HepG2 (cell line): ENCODE data around the gene AGTRAP. TPM values are rescaled to one million over a fixed set of nuclear protein-coding genes. Genes with fewer than 3 reads are reported as not detected.

ENCODE experiments used
- ATAC-seq: fragments of 200-7000 bp; cut with Tn5 transposase; 3 replicates; pipeline ENCODE4 v1.9.1; 2020; ENCODE audit warnings: mild to moderate bottlenecking, moderate library complexity
- BruUV-seq: library from RNA; stranded (reverse); fragments of 400-500 nt; replicated peaks from 2 replicates; lab custom pipeline; 2021; lab: Mats Ljungman, UMichigan
- CTCF ChIA-PET: fragments of 300-600 bp; formaldehyde crosslinking; extraction: SDS; loops from one replicate; lab custom pipeline; 2021; ENCODE audit warnings: low total read pairs, inconsistent platforms, low intra/inter-chr PET ratio; lab: Yijun Ruan, JAX
- POLR2A ChIA-PET: fragments of 350-600 bp; sonication (Branson Sonifier 250); formaldehyde crosslinking; loops from one replicate; lab custom pipeline; 2020; ENCODE audit warnings: antibody characterized with exemption, inconsistent platforms; lab: Yijun Ruan, JAX
- DNase-seq: peaks from one replicate; pipeline ENCODE4 v3.0.0-alpha.2; 2015; ENCODE audit warnings: low spot score
- FAIRE-seq: peaks from 3 replicates; lab custom pipeline; 2011; peaks lifted over from hg19 to GRCh38; lab: Jason Lieb, UNC
- H2AFZ ChIP-seq: one replicate; pipeline ENCODE4 v1.6.1; 2011; ENCODE audit warnings: low read length, inconsistent platforms
- H3K27ac ChIP-seq: fragments of 300-600 bp; 3 replicates; pipeline ENCODE4 v1.8.0; 2011; ENCODE audit warnings: mixed run types, mild to moderate bottlenecking, mixed read lengths, low read length, inconsistent platforms; ENCODE audit not compliant: insufficient read depth; ENCODE audit errors: extremely low read length
- H3K27me3 ChIP-seq, 2 experiments: fragments of 200-600 bp in 1 of 2; 2 replicates in 1 of 2; 3 replicates in 1 of 2; pipeline versions ENCODE4 v1.6.0 to v1.8.0; 2011; ENCODE audit warnings: low read length in 2 of 2, mild to moderate bottlenecking in 2 of 2, moderate library complexity in 2 of 2, inconsistent platforms in 1 of 2; ENCODE audit not compliant: insufficient read depth in 2 of 2, control insufficient read depth in 1 of 2
- H3K36me3 ChIP-seq, 2 experiments: fragments of 200-600 bp in 1 of 2; replicated peaks in 1 of 2; 2 replicates in 1 of 2; 3 replicates in 1 of 2; pipeline versions ENCODE4 v1.5.1 to v1.8.0; 2011; ENCODE audit warnings: low read length in 2 of 2, inconsistent platforms in 1 of 2; ENCODE audit not compliant: insufficient read depth in 2 of 2, control insufficient read depth in 1 of 2
- H3K4me1 ChIP-seq: 2 replicates; pipeline ENCODE4 v1.5.1; 2012; ENCODE audit warnings: low read length, inconsistent platforms; ENCODE audit not compliant: insufficient read depth
- H3K4me2 ChIP-seq: 2 replicates; pipeline ENCODE4 v1.6.0; 2011; ENCODE audit warnings: low read depth, low read length, inconsistent platforms
- H3K4me3 ChIP-seq, 3 experiments: fragments of 200-600 bp in 1 of 3; sonication (generic), shearing (Covaris generic) in 1 of 3; replicated peaks in 1 of 3; 2 replicates each; pipeline ENCODE4 v1.5.1; 2011 to 2016; ENCODE audit warnings: low read length in 3 of 3, inconsistent platforms in 2 of 3, low read depth in 2 of 3, mild to moderate bottlenecking in 2 of 3, control low read depth in 1 of 3, mixed read lengths in 1 of 3; ENCODE audit not compliant: insufficient read depth in 1 of 3
- H3K79me2 ChIP-seq: one replicate; pipeline ENCODE4 v1.6.1; 2011; ENCODE audit warnings: low read length, inconsistent platforms; ENCODE audit not compliant: insufficient read depth
- H3K9ac ChIP-seq: 2 replicates; pipeline ENCODE4 v1.6.0; 2011; ENCODE audit warnings: mild to moderate bottlenecking, low read depth, low read length, inconsistent platforms; ENCODE audit not compliant: insufficient read depth
- H3K9me3 ChIP-seq: 2 replicates; pipeline ENCODE4 v1.5.1; 2012; ENCODE audit warnings: mild to moderate bottlenecking, low read length
- H4K20me1 ChIP-seq: 2 replicates; pipeline ENCODE4 v1.6.0; 2011; ENCODE audit warnings: inconsistent platforms, mild to moderate bottlenecking, low read length, moderate library complexity; ENCODE audit not compliant: insufficient read depth
- ATF7 ChIP-seq, 2 experiments: fragments of 450-650 bp in 1 of 2; sonication (generic) in 1 of 2; formaldehyde crosslinking in 1 of 2; IDR thresholded peaks; 2 replicates each; pipeline versions ENCODE4 v1.4.0 to v1.6.1; 2016 to 2020; ENCODE audit warnings: antibody characterized with exemption in 1 of 2, mild to moderate bottlenecking in 1 of 2, missing genetic modification reagents in 1 of 2
- CEBPB ChIP-seq: IDR thresholded peaks from 2 replicates; pipeline ENCODE4 v1.6.1; 2011; ENCODE audit warnings: low read depth, low read length, improper control_type of control experiment, borderline replicate concordance
- CEBPG ChIP-seq: IDR thresholded peaks from 2 replicates; pipeline ENCODE4 v1.6.1; 2016
- HDAC6 ChIP-seq: fragments of 200-600 bp; sonication (generic); IDR thresholded peaks from 2 replicates; pipeline ENCODE4 v1.7.0; 2017; ENCODE audit warnings: mild to moderate bottlenecking, antibody characterized with exemption, low read length, low read depth
- HNF4A ChIP-seq: sonication (generic); formaldehyde crosslinking; IDR thresholded peaks from 2 replicates; pipeline ENCODE4 v1.4.0; 2020; ENCODE audit warnings: missing genetic modification reagents
- KDM6A ChIP-seq: IDR thresholded peaks from 2 replicates; pipeline ENCODE4 v1.6.1; 2016; ENCODE audit warnings: low read depth
- LCORL ChIP-seq, 2 experiments: fragments of 450-650 bp in 1 of 2; sonication (generic) in 1 of 2; formaldehyde crosslinking in 1 of 2; IDR thresholded peaks; 2 replicates each; pipeline versions ENCODE4 v1.5.0 to v1.6.1; 2017 to 2020; ENCODE audit warnings: antibody characterized with exemption in 1 of 2, missing genetic modification reagents in 1 of 2
- MBNL3 ChIP-seq: fragments of 250-450 bp; sonication (Bioruptor Pico); conservative IDR thresholded peaks from 2 replicates; pipeline ENCODE4 v1.8.0; 2022; ENCODE audit warnings: mild to moderate bottlenecking, inconsistent platforms
- NFRKB ChIP-seq: fragments of 450-650 bp; IDR thresholded peaks from 2 replicates; pipeline ENCODE4 v1.6.1; 2017
- PHF21A ChIP-seq: sonication (generic); formaldehyde crosslinking; IDR thresholded peaks from 2 replicates; pipeline ENCODE4 v1.5.0; 2020; ENCODE audit warnings: mild to moderate bottlenecking, missing genetic modification reagents
- TBL1XR1 ChIP-seq: fragments of 150-350 bp; IDR thresholded peaks from 2 replicates; pipeline ENCODE4 v1.6.1; 2014; ENCODE audit warnings: borderline replicate concordance, low read length; ENCODE audit not compliant: partially characterized antibody
- ZMYM4 ChIP-seq: sonication (generic); formaldehyde crosslinking; IDR thresholded peaks from 2 replicates; pipeline ENCODE4 v1.8.1; 2023; ENCODE audit warnings: mild to moderate bottlenecking, missing genetic modification reagents
- ZNF629 ChIP-seq: sonication (generic); formaldehyde crosslinking; conservative IDR thresholded peaks from 2 replicates; pipeline ENCODE4 v1.5.0; 2020; ENCODE audit warnings: missing genetic modification reagents
- ZNF709 ChIP-seq: sonication (generic); formaldehyde crosslinking; IDR thresholded peaks from 2 replicates; pipeline ENCODE4 v1.5.0; 2020; ENCODE audit warnings: mild to moderate bottlenecking, missing genetic modification reagents
- ZNF768 ChIP-seq: sonication (generic); formaldehyde crosslinking; IDR thresholded peaks from 2 replicates; pipeline ENCODE4 v1.4.0; 2020; ENCODE audit warnings: missing genetic modification reagents
- WGBS: methylation state at CpG from one replicate; pipeline ENCODE4 v1.1.6; 2017; ENCODE audit warnings: low lambda C conversion rate; 5-methylcytosine and 5-hydroxymethylcytosine counted together
- in situ Hi-C: cut with HindIII; loops from 2 replicates; pipeline ENCODE4 v1.10.0; 2017; ENCODE audit warnings: low pct_unique_long_range_greater_than_20kb; ENCODE audit not compliant: extremely low pct_ligation_motif_present
- intact Hi-C: fragments of 100-400 bp; cut with micrococcal nuclease; formaldehyde crosslinking; loops from one replicate; pipeline ENCODE4 v1.10.0; 2022; ENCODE audit not compliant: unreplicated experiment
- polyA plus RNA-seq, 8 experiments: library from polyadenylated mRNA; depleted of rRNA in 3 of 8; stranded (reverse) in 7 of 8; unstranded in 1 of 8; fragments of >200 nt; fragmentation: Illumina TruSeq in 4 of 8; extraction: Trizol in 4 of 8; gene quantifications; 2 replicates each; pipeline versions ENCODE4 v1.2.1 to v1.2.3, GENCODE V29; 2011 to 2016; ENCODE audit warnings: low read depth in 4 of 8, missing spikeins in 1 of 8, mixed read lengths in 1 of 8; ENCODE audit not compliant: insufficient read depth in 1 of 8
- total RNA-seq, 5 experiments: library from RNA; depleted of rRNA; stranded (reverse); fragments of >200 nt; fragmentation: Illumina TruSeq; extraction: Trizol; gene quantifications; 2 replicates each; pipeline ENCODE4 v1.2.3, GENCODE V29; 2016; ENCODE audit warnings: low read depth in 1 of 5

Gene AGTRAP
- total and polyA plus RNA-seq, 2 of the 13 experiments (the other 11 are each of a cell fraction or from before 2014, with no cell fraction given) = 28.3 to 32.0 TPM

GRCh38 chr1:11767922-11768704, 32.2 kb downstream of the AGTRAP start:
- no peaks in the 10 kb centered on the region for H3K79me2 ChIP-seq
- no peak for FAIRE-seq
- 45% methylated on average over 2 of the region's 16 CpGs for WGBS
- POLR2A ChIA-PET = interaction anchor here (1.4 kb wide), 1 partner anchor 31 kb away, joined by 3 read pairs; no protein-coding TSS in a partner anchor
- intact Hi-C loops = no loop called here
- DNase-seq = no peak
- H4K20me1 ChIP-seq = no peaks in the 10 kb centered on the region
- no peak overlapping the region for H3K27ac ChIP-seq
- H3K4me2 ChIP-seq = no peak overlapping the region; the same call in 1 of the 2 replicates
- H3K4me3 ChIP-seq = no peak overlapping the region
- TF ChIP-seq CEBPG (CRISPR knock-in tag) (0 out of 2 replicates have a peak, but pooled peaks have one; percentile 31), ZNF768 (CRISPR knock-in tag) (peak; percentile 68), ZNF629 (CRISPR knock-in tag) (peak; percentile 37; the same call in 1 of the 2 replicates), ATF7 (IDR thresholded peaks at IDR 0.05) (no peak), ATF7 (CRISPR knock-in tag; IDR thresholded peaks at IDR 0.05) (no peak), CEBPB (peak; percentile 64; the same call in 1 of the 2 replicates)
- no peak overlapping the region for H3K9ac ChIP-seq
- no peaks in the 10 kb centered on the region for H3K36me3 ChIP-seq
- no peak overlapping the region for H2AFZ ChIP-seq
- peaks cover 5% of the 10 kb centered on the region; the same call in 1 of the 2 replicates for H3K4me1 ChIP-seq
- H3K9me3 ChIP-seq = no peaks in the 10 kb centered on the region
- ATAC-seq = no peak
- CTCF ChIA-PET = no interaction called here
- in situ Hi-C loops = no loop called here
- peaks cover 13 to 46% of the 10 kb centered on the region in 2 experiments; a peak in 4 of 5 replicates for H3K27me3 ChIP-seq
- BruUV-seq = no TSS peak

GRCh38 chr1:11768821-11769220, 32.9 kb downstream of the AGTRAP start:
- DNase-seq (no peak), ATAC-seq (0 out of 3 replicates have a peak, but pooled peaks have one; percentile 19), FAIRE-seq (no peak)
- in situ Hi-C loops = no loop called here
- Histone ChIP-seq H3K9me3 (no peaks in the 10 kb centered on the region), H3K36me3 (no peaks in the 10 kb centered on the region), H4K20me1 (no peaks in the 10 kb centered on the region), H2AFZ (no peak overlapping the region), H3K4me2 (no peak overlapping the region), H3K27me3 (peaks cover 13 to 42% of the 10 kb centered on the region in 2 experiments; a peak in 4 of 5 replicates), H3K4me1 (peaks cover 5% of the 10 kb centered on the region; the same call in 1 of the 2 replicates), H3K79me2 (no peaks in the 10 kb centered on the region), H3K9ac (no peak overlapping the region), H3K4me3 (no peak overlapping the region), H3K27ac (no peak overlapping the region)
- intact Hi-C loops = no loop called here
- WGBS = 2% methylated on average over 4 of the region's 4 CpGs
- TF ChIP-seq HNF4A (CRISPR knock-in tag) = no peak
- TF ChIP-seq NFRKB = no peak
- no peak for TF ChIP-seq MBNL3 (CRISPR knock-in tag)
- no peak for TF ChIP-seq HDAC6
- TF ChIP-seq PHF21A (CRISPR knock-in tag) = no peak
- no peak for TF ChIP-seq TBL1XR1
- no peak for TF ChIP-seq ZNF709 (CRISPR knock-in tag)
- no peak for TF ChIP-seq ZMYM4
- no peak for TF ChIP-seq LCORL (IDR thresholded peaks at IDR 0.05)
- TF ChIP-seq LCORL (CRISPR knock-in tag; IDR thresholded peaks at IDR 0.05) = no peak
- no peak for TF ChIP-seq KDM6A (CRISPR knock-in tag)
- CTCF ChIA-PET = no interaction called here
- POLR2A ChIA-PET = interaction anchor here (1.4 kb wide), 1 partner anchor 32 kb away, joined by 3 read pairs; no protein-coding TSS in a partner anchor
- BruUV-seq = no TSS peak
